Gastrocnemius medialis (tissue), 4 donors: ENCODE data around the gene LPIN1.

Experiments
- CTCF ChIP-seq, 5 experiments: fragments of 450-650 bp in 3 of 5; fragments of 200-600 bp in 2 of 5; sonication (generic) in 2 of 5; IDR thresholded peaks in 4 of 5; conservative IDR thresholded peaks in 1 of 5; 1 replicate in 4 of 5; 2 replicates in 1 of 5; pipeline ENCODE4 v1.5.1; 2016 to 2019; ENCODE audit warnings: antibody characterized with exemption in 5 of 5, mild to moderate bottlenecking in 3 of 5, moderate library complexity in 3 of 5
- POLR2A ChIP-seq, 2 donors: fragments of 450-650 bp; IDR thresholded peaks; one replicate each; pipeline ENCODE4 v1.6.1; 2017; ENCODE audit warnings: antibody characterized with exemption in 2 of 2, mild to moderate bottlenecking in 2 of 2, moderate library complexity in 2 of 2

GRCh38 chr2:11696736-11697102 lies 49.7 kb upstream of the LPIN1 start:
- no peak for TF ChIP-seq CTCF (IDR thresholded peaks at IDR 0.05 in 4 of 5, conservative IDR thresholded peaks at IDR 0.05 in 1 of 5)
- no peak for TF ChIP-seq POLR2A (IDR thresholded peaks at IDR 0.05)
